HEK293 (cell line): ENCODE data around the gene IL12B.

ENCODE experiments used
- KLF1 ChIP-seq: fragments of 450-650 bp; formaldehyde crosslinking; IDR thresholded peaks from 2 replicates; pipeline ENCODE4 v1.5.1; 2016; ENCODE audit warnings: missing biosample characterization, missing genetic modification characterization
- MEIS1 ChIP-seq: sonication (generic); formaldehyde crosslinking; IDR thresholded peaks from 2 replicates; pipeline ENCODE4 v1.8.1; 2022; ENCODE audit warnings: missing genetic modification reagents, mild to moderate bottlenecking, borderline replicate concordance
- SP7 ChIP-seq: fragments of 450-650 bp; formaldehyde crosslinking; IDR thresholded peaks from 2 replicates; pipeline ENCODE4 v1.5.1; 2016; ENCODE audit warnings: missing biosample characterization, missing genetic modification characterization
- ZNF184 ChIP-seq: fragments of 450-650 bp; IDR thresholded peaks from 2 replicates; pipeline ENCODE4 v1.5.1; 2018; ENCODE audit warnings: missing biosample characterization, mild to moderate bottlenecking, missing genetic modification characterization
- ZNF19 ChIP-seq: fragments of 450-650 bp; formaldehyde crosslinking; IDR thresholded peaks from 2 replicates; pipeline ENCODE4; 2016; ENCODE audit warnings: missing biosample characterization, missing genetic modification characterization, low read depth
- ZNF211 ChIP-seq: fragments of 450-650 bp; formaldehyde crosslinking; IDR thresholded peaks from 2 replicates; pipeline ENCODE4 v1.5.1; 2016; ENCODE audit warnings: low read depth, missing biosample characterization, missing genetic modification characterization
- ZNF404 ChIP-seq: fragments of 450-650 bp; formaldehyde crosslinking; IDR thresholded peaks from 2 replicates; pipeline ENCODE4 v1.5.1; 2017; ENCODE audit warnings: missing biosample characterization, missing genetic modification characterization
- ZNF501 ChIP-seq: fragments of 450-650 bp; formaldehyde crosslinking; IDR thresholded peaks from 2 replicates; pipeline ENCODE4 v1.5.1; 2016; ENCODE audit warnings: missing biosample characterization, missing genetic modification characterization
- ZNF549 ChIP-seq: fragments of 450-650 bp; IDR thresholded peaks from 2 replicates; pipeline ENCODE4 v1.5.1; 2018; ENCODE audit warnings: missing biosample characterization, missing genetic modification characterization, mild to moderate bottlenecking, inconsistent platforms, moderate library complexity
- ZNF571 ChIP-seq: fragments of 450-650 bp; formaldehyde crosslinking; IDR thresholded peaks from 2 replicates; pipeline ENCODE4 v1.5.0; 2017; ENCODE audit warnings: missing biosample characterization, missing genetic modification characterization
- ZNF629 ChIP-seq: fragments of 450-650 bp; formaldehyde crosslinking; IDR thresholded peaks from 2 replicates; pipeline ENCODE4 v1.5.1; 2017; ENCODE audit warnings: missing biosample characterization, missing genetic modification characterization
- ZNF654 ChIP-seq: fragments of 450-650 bp; formaldehyde crosslinking; IDR thresholded peaks from 2 replicates; pipeline ENCODE4 v1.5.1; 2016; ENCODE audit warnings: low read depth, missing biosample characterization, missing genetic modification characterization
- ZNF707 ChIP-seq: fragments of 450-650 bp; formaldehyde crosslinking; IDR thresholded peaks from 2 replicates; pipeline ENCODE4 v1.5.1; 2016; ENCODE audit warnings: missing biosample characterization, missing genetic modification characterization
- ZNF785 ChIP-seq: fragments of 450-650 bp; formaldehyde crosslinking; IDR thresholded peaks from 2 replicates; pipeline ENCODE4 v1.5.1; 2016; ENCODE audit warnings: missing biosample characterization, missing genetic modification characterization
- ZXDB ChIP-seq: fragments of 450-650 bp; formaldehyde crosslinking; IDR thresholded peaks from 2 replicates; pipeline ENCODE4 v1.5.1; 2016; ENCODE audit warnings: missing biosample characterization, missing genetic modification characterization
- TF ChIP-seq, protein P1 (sequence below): fragments of 450-650 bp; formaldehyde crosslinking; IDR thresholded peaks from 2 replicates; pipeline ENCODE4 v1.5.1; 2016; ENCODE audit warnings: missing biosample characterization, missing genetic modification characterization
- TF ChIP-seq, protein P2 (sequence below): fragments of 450-650 bp; formaldehyde crosslinking; IDR thresholded peaks from 2 replicates; pipeline ENCODE4 v1.5.1; 2016; ENCODE audit warnings: missing biosample characterization, missing genetic modification characterization
- TF ChIP-seq, protein P3 (sequence below): fragments of 450-650 bp; IDR thresholded peaks from 2 replicates; pipeline ENCODE4 v1.5.1; 2018; ENCODE audit warnings: missing biosample characterization, mild to moderate bottlenecking, missing genetic modification characterization
- TF ChIP-seq, protein P4 (sequence below): fragments of 450-650 bp; formaldehyde crosslinking; IDR thresholded peaks from 2 replicates; pipeline ENCODE4 v1.5.1; 2017; ENCODE audit warnings: missing biosample characterization, missing genetic modification characterization
- TF ChIP-seq, protein P5 (sequence below): fragments of 450-650 bp; formaldehyde crosslinking; IDR thresholded peaks from 2 replicates; pipeline ENCODE4 v1.5.1; 2017; ENCODE audit warnings: missing biosample characterization, missing genetic modification characterization
- TF ChIP-seq, protein P6 (sequence below): fragments of 450-650 bp; formaldehyde crosslinking; IDR thresholded peaks from 2 replicates; pipeline ENCODE4 v1.5.1; 2016; ENCODE audit warnings: missing biosample characterization, missing genetic modification characterization

The IL12B gene

DNA sequence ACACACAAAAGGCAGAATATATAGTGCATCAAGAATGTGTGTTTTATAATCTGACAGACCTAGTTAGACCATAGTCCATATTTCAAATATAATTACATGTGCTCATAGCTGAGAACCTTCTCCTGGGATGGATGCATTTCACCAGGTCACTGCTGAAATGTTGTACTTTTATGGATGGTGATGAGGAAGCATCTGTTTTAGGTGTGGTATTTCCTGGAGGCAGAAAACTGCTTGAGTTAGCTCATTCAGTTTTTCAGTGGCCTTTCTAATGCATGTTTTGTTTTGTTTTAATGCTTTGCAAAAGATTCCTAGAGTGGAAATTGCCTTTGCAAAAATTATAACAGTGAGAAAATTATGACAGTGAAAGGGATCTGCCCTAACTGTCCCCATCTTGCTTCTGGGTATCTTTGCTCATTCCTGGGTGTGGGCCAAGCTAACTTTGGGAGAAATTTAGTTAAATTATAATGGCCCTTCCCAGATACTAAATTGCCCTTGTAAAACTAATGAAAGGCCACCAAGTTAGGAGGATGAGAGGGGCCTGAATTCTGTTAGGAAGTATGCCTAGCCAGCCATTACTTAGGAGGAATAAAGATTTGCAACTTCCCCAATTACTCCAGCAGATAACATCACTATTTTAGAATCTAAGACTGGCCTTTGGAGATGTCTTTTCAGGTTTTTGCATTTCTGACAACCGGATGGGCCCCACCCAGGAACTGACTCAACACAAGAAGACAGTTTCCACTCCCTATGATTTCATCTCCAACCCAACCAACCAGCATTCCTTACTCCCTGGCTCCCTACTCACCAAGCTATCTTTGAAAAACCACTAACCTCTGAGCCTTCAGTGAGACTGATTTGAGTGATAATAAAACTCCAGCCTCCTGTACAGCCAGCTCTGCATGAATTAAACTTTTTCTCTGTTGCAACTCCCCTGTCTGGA lies 7.0 kb upstream of the IL12B start (continued):
- TF ChIP-seq, protein P1, sequence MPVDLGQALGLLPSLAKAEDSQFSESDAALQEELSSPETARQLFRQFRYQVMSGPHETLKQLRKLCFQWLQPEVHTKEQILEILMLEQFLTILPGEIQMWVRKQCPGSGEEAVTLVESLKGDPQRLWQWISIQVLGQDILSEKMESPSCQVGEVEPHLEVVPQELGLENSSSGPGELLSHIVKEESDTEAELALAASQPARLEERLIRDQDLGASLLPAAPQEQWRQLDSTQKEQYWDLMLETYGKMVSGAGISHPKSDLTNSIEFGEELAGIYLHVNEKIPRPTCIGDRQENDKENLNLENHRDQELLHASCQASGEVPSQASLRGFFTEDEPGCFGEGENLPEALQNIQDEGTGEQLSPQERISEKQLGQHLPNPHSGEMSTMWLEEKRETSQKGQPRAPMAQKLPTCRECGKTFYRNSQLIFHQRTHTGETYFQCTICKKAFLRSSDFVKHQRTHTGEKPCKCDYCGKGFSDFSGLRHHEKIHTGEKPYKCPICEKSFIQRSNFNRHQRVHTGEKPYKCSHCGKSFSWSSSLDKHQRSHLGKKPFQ (tag by site-specific recombination), result no peak
- TF ChIP-seq ZNF654 (no peak), ZNF211 (tag by site-specific recombination) (no peak), ZNF571 (tag by site-specific recombination) (no peak), ZNF549 (tag by site-specific recombination) (no peak), ZNF404 (tag by site-specific recombination) (no peak), MEIS1 (CRISPR knock-in tag) (no peak), ZNF785 (tag by site-specific recombination) (no peak), ZNF501 (tag by site-specific recombination) (no peak), ZNF707 (tag by site-specific recombination) (no peak), ZNF19 (tag by site-specific recombination) (no peak), ZXDB (tag by site-specific recombination) (no peak), KLF1 (peak; percentile 37; the same call in 1 of the 2 replicates), ZNF629 (0 out of 2 replicates have a peak, but pooled peaks have one; percentile 18), ZNF184 (tag by site-specific recombination) (no peak), SP7 (tag by site-specific recombination) (peak; percentile 51; the same call in 1 of the 2 replicates)
- TF ChIP-seq, protein P2, sequence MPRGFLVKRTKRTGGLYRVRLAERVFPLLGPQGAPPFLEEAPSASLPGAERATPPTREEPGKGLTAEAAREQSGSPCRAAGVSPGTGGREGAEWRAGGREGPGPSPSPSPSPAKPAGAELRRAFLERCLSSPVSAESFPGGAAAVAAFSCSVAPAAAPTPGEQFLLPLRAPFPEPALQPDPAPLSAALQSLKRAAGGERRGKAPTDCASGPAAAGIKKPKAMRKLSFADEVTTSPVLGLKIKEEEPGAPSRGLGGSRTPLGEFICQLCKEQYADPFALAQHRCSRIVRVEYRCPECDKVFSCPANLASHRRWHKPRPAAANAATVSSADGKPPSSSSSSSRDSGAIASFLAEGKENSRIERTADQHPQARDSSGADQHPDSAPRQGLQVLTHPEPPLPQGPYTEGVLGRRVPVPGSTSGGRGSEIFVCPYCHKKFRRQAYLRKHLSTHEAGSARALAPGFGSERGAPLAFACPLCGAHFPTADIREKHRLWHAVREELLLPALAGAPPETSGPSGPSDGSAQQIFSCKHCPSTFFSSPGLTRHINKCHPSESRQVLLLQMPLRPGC (tag by site-specific recombination), result no peak
- TF ChIP-seq, protein P3, sequence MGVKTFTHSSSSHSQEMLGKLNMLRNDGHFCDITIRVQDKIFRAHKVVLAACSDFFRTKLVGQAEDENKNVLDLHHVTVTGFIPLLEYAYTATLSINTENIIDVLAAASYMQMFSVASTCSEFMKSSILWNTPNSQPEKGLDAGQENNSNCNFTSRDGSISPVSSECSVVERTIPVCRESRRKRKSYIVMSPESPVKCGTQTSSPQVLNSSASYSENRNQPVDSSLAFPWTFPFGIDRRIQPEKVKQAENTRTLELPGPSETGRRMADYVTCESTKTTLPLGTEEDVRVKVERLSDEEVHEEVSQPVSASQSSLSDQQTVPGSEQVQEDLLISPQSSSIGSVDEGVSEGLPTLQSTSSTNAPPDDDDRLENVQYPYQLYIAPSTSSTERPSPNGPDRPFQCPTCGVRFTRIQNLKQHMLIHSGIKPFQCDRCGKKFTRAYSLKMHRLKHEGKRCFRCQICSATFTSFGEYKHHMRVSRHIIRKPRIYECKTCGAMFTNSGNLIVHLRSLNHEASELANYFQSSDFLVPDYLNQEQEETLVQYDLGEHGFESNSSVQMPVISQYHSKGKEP (tag by site-specific recombination), result no peak
- TF ChIP-seq, protein P4, sequence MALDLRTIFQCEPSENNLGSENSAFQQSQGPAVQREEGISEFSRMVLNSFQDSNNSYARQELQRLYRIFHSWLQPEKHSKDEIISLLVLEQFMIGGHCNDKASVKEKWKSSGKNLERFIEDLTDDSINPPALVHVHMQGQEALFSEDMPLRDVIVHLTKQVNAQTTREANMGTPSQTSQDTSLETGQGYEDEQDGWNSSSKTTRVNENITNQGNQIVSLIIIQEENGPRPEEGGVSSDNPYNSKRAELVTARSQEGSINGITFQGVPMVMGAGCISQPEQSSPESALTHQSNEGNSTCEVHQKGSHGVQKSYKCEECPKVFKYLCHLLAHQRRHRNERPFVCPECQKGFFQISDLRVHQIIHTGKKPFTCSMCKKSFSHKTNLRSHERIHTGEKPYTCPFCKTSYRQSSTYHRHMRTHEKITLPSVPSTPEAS (tag by site-specific recombination), result no peak
- TF ChIP-seq, protein P5, sequence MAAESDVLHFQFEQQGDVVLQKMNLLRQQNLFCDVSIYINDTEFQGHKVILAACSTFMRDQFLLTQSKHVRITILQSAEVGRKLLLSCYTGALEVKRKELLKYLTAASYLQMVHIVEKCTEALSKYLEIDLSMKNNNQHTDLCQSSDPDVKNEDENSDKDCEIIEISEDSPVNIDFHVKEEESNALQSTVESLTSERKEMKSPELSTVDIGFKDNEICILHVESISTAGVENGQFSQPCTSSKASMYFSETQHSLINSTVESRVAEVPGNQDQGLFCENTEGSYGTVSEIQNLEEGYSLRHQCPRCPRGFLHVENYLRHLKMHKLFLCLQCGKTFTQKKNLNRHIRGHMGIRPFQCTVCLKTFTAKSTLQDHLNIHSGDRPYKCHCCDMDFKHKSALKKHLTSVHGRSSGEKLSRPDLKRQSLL (tag by site-specific recombination), result no peak
- TF ChIP-seq, protein P6, sequence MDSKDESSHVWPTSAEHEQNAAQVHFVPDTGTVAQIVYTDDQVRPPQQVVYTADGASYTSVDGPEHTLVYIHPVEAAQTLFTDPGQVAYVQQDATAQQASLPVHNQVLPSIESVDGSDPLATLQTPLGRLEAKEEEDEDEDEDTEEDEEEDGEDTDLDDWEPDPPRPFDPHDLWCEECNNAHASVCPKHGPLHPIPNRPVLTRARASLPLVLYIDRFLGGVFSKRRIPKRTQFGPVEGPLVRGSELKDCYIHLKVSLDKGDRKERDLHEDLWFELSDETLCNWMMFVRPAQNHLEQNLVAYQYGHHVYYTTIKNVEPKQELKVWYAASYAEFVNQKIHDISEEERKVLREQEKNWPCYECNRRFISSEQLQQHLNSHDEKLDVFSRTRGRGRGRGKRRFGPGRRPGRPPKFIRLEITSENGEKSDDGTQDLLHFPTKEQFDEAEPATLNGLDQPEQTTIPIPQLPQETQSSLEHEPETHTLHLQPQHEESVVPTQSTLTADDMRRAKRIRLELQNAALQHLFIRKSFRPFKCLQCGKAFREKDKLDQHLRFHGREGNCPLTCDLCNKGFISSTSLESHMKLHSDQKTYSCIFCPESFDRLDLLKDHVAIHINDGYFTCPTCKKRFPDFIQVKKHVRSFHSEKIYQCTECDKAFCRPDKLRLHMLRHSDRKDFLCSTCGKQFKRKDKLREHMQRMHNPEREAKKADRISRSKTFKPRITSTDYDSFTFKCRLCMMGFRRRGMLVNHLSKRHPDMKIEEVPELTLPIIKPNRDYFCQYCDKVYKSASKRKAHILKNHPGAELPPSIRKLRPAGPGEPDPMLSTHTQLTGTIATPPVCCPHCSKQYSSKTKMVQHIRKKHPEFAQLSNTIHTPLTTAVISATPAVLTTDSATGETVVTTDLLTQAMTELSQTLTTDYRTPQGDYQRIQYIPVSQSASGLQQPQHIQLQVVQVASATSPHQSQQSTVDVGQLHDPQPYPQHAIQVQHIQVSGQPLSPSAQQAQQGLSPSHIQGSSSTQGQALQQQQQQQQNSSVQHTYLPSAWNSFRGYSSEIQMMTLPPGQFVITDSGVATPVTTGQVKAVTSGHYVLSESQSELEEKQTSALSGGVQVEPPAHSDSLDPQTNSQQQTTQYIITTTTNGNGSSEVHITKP, result no peak
